NCI-H128 (cell line): Measurements from ENCODE around the gene LYRM4.
A peak's percentile ranks its signal among the peaks of the same experiment; 100 is the strongest.

ENCODE experiments used
- DNase-seq: peaks from one replicate; lab custom pipeline; 2025; ENCODE audit not compliant: unreplicated experiment; lab: John Stamatoyannopoulos, UW

LYRM4 gene

DNA sequence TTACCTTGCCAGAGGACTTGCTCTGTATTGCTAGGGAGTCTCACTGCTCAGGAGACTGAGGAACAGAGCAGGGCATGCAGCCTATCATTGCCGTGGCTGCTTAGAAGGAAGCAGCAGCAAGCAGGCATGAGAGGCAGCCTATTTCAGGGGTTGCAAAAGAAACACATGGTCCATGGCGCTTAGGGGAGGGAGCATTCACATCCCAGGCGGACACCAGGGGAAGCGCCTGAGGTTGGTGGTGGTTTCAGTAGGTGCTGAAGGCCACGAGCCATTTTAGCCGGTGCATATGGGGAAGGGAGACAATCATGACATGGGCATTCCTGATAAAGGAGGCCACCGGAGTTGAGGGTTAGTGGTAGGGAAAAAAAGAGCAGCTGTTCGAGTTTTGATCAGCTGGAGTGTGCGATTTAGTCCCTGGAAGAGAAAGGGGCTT, 21.5 kb upstream of the LYRM4 start:
- no peak for DNase-seq

DNA sequence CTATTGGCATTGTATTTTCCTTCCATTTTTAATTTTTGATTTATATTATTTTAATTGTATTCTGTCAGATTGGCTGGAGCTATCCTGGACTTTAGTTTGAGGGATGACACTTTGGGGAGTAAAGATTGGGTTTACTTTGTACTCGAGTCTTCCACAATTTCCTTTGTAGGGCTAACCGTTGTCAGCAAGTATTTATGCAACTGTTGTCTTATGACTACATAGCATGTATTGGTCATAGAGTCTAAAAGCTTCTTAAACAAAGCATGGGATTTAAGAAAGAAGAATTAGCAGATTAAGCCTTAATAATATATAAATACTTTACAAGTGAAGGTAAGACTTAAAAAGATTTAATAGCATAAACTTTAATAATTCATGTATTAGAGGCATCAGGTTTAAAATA, 20.2 kb upstream of the LYRM4 start:
- DNase-seq: no peak

GRCh38 chr6:5279891-5280338, 19.2 kb upstream of the LYRM4 start:
- DNase-seq: no peak

DNA sequence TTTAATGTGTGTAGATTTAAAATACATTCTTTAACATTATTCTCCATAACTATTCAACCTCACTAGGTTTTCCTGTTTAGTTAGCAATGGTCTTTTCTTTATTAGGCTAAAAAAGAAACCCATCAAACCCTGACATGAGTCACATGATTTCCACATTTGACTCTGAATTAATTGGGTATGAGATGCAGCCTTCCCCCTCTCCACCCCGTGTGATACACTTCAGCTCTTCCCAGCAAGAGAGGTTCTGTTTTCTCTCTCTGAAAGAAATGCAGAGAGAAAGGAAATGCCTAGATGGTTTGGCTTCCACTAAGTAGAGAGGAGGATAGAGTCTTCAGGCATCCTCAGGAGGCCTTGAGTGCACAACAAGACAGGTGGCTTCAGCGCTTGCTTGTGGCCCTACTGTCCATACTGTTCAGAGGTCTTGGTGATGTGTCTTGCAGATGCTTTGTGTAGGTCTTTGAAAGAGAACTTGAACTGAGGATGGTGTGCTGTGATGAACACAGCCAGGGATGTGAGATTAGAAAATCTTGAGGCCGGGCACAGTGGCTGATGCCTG, 17.9 kb upstream of the LYRM4 start:
- DNase-seq: no peak

GRCh38 chr6:5278047-5278446, 17.3 kb upstream of the LYRM4 start:
- DNase-seq: no peak

GRCh38 chr6:5277589-5277988, 16.8 kb upstream of the LYRM4 start:
- no peak for DNase-seq

DNA sequence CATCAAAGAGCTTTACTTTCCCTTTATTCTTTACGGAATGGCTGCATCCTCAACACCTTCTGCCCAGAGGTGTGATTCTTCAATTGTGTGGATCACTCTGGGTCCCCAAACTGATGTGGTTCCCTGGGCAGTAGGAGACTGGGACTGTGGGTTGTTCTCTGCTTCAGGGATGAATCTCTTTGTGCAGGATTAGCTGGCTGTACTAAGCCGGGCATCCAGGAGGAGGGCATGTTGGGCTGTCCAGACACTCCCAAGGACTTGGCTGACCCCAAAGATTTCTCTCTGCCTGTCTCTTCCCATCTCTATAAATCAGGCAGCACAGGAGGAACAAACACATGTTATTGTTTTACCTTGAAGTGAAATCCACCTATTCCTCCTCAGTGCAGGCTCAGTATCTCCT, 15.8 kb upstream of the LYRM4 start:
- no peak for DNase-seq

- no peak for DNase-seq
Measured at GRCh38 chr6:5275497-5275896, 14.7 kb upstream of the LYRM4 start.

GRCh38 chr6:5274231-5274630, 13.5 kb upstream of the LYRM4 start:
- DNase-seq: no peak

- DNase-seq: no peak
Measured at GRCh38 chr6:5271926-5272325, 11.2 kb upstream of the LYRM4 start.

GRCh38 chr6:5270093-5270680, 9.4 kb upstream of the LYRM4 start:
- no peak for DNase-seq

DNA sequence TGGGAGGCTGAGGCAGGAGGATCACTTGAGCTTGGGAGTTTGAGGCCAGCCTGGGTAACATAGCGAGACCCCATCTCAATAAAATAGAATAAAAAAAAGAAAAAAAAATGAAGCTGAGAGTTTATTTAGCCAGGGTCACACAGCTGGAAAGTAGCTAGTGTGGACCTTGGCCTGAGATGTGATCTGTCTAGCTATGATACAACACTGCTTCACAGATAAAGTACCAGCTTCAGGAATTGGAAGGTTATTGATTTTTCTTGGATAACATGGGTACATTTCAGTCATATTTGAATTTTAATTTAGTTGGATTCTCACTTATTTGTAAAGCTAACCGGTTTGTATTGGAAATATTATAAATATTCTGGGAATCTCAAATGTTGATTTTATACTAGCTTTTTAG, 5.7 kb upstream of the LYRM4 start:
- DNase-seq: no peak

- DNase-seq: no peak
Measured at GRCh38 chr6:5261545-5262109, 877 bp upstream of the LYRM4 start.

DNA sequence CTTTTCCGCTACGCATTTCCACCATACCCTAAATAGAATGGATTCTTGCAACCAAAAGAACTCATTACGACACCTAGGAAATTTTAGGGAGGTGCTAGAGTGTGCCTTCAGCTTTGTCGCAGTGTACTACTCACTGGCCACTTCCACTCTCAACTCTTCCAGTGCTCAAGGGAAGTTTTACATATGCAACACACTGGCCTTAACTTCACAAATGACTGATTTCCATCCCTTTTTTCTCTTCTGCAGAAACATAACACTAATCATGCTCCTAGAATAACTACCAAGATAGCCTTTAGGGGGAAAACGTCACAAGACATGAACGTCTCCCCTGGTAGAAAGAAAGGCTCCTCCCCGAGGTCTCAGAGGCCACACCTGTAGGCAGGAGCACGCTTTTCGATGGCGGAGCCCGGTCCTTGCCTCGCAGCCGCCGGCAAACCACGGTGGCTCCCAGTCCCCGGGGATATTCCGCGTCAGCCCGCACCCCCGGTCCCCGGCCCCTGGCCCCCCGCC, 584 bp downstream of the LYRM4 start:
- peak; percentile 2 for DNase-seq

- no peak for DNase-seq
Measured at GRCh38 chr6:5259428-5259827, 1.3 kb downstream of the LYRM4 start.

GRCh38 chr6:5257400-5257799, 3.4 kb downstream of the LYRM4 start:
- DNase-seq: no peak

- no peak for DNase-seq
Measured at GRCh38 chr6:5256952-5257351, 3.8 kb downstream of the LYRM4 start.

DNA sequence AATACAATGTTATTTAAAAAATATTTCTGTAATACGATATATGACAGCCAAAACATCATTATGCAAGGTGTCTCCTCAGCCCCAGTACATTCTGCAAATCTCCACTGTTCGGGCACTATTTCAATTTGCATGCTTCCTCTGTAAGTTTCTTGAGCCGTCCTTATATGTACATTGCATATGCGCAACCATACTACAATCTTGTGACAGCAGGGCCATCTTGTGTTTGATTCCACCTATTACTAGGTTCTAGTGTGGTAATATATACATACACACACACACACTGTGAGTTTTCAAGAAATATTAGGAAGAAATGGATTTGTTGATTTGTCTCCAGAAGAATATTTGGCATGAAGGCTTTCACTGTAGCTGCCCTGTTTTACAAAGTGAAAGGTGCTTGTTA, 9.8 kb downstream of the LYRM4 start:
- no peak for DNase-seq

- DNase-seq: no peak
Measured at GRCh38 chr6:5250451-5250850, 10.3 kb downstream of the LYRM4 start.

- DNase-seq: no peak
Measured at GRCh38 chr6:5249451-5250122, 11.2 kb downstream of the LYRM4 start.

DNA sequence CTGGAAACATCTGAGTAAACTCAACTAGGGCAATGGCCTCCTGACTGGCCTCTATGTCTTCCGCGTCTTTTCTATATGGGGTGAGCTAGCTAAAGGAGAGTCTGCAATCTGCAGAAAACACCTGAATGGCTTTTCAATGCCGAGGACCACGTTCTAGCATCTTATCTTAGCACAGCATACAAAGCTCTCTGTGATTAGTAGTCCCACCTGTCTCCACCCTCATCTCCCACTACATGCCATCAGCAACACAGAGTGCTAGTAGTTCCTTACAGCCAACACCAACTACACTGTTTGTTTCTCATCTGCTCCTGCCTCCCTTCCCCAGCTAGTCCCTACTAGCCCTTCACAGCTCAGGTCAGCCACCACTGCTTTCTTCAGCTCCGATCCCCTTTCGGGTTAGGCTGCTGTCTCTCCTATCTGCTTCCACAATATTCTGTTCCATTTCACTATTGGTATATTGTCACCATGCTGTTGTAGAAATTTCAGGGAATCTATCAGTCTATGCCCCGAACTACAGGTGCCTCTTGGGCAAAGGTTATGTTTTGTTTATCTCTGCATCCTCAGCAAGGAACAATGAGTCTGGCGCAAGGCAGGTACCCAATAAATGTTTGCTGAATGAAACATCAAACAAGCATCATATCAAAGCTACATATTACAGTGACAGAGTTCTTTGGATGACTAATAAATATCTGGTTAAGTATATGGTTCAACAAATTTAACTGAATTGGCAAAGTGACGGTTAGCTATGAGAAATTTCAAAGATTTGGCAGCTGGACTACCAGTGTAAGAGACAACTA, 12.2 kb downstream of the LYRM4 start:
- no peak for DNase-seq
